Mammary epithelial cell (primary cell): Measurements from ENCODE around the gene SMIM11.
"Not testable (repeated sequence)": the region's sequence is repeated elsewhere in the genome, so short reads cannot be mapped to it uniquely, and the experiment has no call there.

Experiments
- CTCF ChIP-seq, 2 donors: IDR thresholded peaks in 1 of 2; conservative IDR thresholded peaks in 1 of 2; 2 replicates each; pipeline ENCODE4 v1.5.1; 2011 to 2012; ENCODE audit warnings: inconsistent platforms in 2 of 2, low read length in 2 of 2, mild to moderate bottlenecking in 2 of 2, control low read depth in 1 of 2, low read depth in 1 of 2; ENCODE audit not compliant: insufficient read depth in 1 of 2; ENCODE audit errors: extremely low read depth in 1 of 2
- EZH2 ChIP-seq: IDR thresholded peaks from 2 replicates; pipeline ENCODE4 v1.6.1; 2012; ENCODE audit warnings: low read length, inconsistent platforms, borderline replicate concordance

- not testable (repeated sequence) for TF ChIP-seq CTCF (conservative IDR thresholded peaks at IDR 0.05 in 1 of 2, IDR thresholded peaks at IDR 0.05 in 1 of 2; ENCODE audit: extremely low read depth in 1 of 2, insufficient read depth in 1 of 2, low read depth in 1 of 2, low read length in 2 of 2); EZH2
Measured at GRCh38 chr21:34407294-34407693, 32.0 kb downstream of the SMIM11 start.
